ENCODE results near the gene FAIM. TPM values are rescaled to one million over a fixed set of nuclear protein-coding genes. Genes with fewer than 3 reads are reported as not detected.

FAIM gene
- total and polyA plus RNA-seq, 4 donors, result 3.3 to 8.5 (median 5.1) TPM

DNA sequence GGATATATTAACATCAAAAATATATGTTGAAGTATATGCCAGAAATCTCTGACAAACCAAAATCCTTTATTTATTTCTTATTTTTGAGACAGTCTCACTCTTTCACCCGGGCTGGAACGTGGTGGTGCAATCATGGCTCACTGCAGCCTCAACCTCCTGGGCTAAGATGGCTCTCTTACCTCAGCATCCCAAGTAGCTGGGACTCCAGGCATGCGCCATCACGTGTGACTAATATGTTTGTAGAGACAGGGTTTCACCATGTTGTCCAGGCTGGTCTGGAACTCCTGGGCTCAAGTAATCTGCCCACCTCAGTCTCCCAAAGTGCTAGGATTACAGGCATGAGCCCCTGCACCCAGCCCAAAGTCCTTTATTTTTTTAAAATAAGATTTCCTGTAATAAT lies 11.9 kb downstream of the FAIM start (continued):
- TF ChIP-seq, protein P1, sequence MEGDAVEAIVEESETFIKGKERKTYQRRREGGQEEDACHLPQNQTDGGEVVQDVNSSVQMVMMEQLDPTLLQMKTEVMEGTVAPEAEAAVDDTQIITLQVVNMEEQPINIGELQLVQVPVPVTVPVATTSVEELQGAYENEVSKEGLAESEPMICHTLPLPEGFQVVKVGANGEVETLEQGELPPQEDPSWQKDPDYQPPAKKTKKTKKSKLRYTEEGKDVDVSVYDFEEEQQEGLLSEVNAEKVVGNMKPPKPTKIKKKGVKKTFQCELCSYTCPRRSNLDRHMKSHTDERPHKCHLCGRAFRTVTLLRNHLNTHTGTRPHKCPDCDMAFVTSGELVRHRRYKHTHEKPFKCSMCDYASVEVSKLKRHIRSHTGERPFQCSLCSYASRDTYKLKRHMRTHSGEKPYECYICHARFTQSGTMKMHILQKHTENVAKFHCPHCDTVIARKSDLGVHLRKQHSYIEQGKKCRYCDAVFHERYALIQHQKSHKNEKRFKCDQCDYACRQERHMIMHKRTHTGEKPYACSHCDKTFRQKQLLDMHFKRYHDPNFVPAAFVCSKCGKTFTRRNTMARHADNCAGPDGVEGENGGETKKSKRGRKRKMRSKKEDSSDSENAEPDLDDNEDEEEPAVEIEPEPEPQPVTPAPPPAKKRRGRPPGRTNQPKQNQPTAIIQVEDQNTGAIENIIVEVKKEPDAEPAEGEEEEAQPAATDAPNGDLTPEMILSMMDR (IDR thresholded peaks at IDR 0.05; ENCODE audit: low read depth, low read length, missing input control), result no peak
- TF ChIP-seq TAF1 (conservative IDR thresholded peaks at IDR 0.05) (no peak), HNF4A (conservative IDR thresholded peaks at IDR 0.05) (no peak), FOXA2 (IDR thresholded peaks at IDR 0.05) (no peak), FOXA1 (IDR thresholded peaks at IDR 0.05) (no peak), SP1 (IDR thresholded peaks at IDR 0.05) (no peak)

DNA sequence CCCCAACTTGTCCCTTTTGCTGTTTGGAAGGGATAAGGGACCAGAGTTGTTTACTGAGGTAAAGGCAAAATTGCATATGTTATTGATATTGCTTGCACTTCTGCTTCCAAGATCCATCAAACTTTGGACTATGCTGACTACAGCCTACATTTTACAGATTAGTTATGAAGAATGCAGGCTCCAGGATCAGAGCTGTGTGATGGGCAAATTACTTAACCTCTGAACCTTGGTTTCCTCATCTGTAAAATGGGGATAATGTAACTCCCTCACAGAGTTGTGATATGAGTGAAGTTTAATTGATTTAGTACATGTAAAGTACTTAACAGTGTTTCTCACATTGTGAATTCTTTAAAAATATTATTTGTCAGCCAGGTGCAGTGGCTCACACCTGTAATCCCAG lies 15.9 kb downstream of the FAIM start:
- no peak overlapping the region for H3K4me3 ChIP-seq (ENCODE audit: low read depth in 1 of 3, low read length in 3 of 3)
- H3K9me3 ChIP-seq (ENCODE audit: control insufficient read depth in 4 of 4, low read length in 3 of 4), result no peaks in the 10 kb centered on the region
- TF ChIP-seq GABPA (IDR thresholded peaks at IDR 0.05 in 1 of 2, conservative IDR thresholded peaks at IDR 0.05 in 1 of 2) (no peak), RAD21 (IDR thresholded peaks at IDR 0.05) (no peak), FOXA2 (IDR thresholded peaks at IDR 0.05) (no peak), JUND (IDR thresholded peaks at IDR 0.05) (no peak), NR2F2 (IDR thresholded peaks at IDR 0.05) (no peak), EGR1 (IDR thresholded peaks at IDR 0.05; ENCODE audit: low read depth in 2 of 2) (no peak), FOXA1 (IDR thresholded peaks at IDR 0.05) (no peak), RXRA (IDR thresholded peaks at IDR 0.05) (no peak), HNF4A (conservative IDR thresholded peaks at IDR 0.05) (no peak)
- TF ChIP-seq, protein P2, sequence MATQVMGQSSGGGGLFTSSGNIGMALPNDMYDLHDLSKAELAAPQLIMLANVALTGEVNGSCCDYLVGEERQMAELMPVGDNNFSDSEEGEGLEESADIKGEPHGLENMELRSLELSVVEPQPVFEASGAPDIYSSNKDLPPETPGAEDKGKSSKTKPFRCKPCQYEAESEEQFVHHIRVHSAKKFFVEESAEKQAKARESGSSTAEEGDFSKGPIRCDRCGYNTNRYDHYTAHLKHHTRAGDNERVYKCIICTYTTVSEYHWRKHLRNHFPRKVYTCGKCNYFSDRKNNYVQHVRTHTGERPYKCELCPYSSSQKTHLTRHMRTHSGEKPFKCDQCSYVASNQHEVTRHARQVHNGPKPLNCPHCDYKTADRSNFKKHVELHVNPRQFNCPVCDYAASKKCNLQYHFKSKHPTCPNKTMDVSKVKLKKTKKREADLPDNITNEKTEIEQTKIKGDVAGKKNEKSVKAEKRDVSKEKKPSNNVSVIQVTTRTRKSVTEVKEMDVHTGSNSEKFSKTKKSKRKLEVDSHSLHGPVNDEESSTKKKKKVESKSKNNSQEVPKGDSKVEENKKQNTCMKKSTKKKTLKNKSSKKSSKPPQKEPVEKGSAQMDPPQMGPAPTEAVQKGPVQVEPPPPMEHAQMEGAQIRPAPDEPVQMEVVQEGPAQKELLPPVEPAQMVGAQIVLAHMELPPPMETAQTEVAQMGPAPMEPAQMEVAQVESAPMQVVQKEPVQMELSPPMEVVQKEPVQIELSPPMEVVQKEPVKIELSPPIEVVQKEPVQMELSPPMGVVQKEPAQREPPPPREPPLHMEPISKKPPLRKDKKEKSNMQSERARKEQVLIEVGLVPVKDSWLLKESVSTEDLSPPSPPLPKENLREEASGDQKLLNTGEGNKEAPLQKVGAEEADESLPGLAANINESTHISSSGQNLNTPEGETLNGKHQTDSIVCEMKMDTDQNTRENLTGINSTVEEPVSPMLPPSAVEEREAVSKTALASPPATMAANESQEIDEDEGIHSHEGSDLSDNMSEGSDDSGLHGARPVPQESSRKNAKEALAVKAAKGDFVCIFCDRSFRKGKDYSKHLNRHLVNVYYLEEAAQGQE (IDR thresholded peaks at IDR 0.05), result no peak
- TF ChIP-seq, protein P3, sequence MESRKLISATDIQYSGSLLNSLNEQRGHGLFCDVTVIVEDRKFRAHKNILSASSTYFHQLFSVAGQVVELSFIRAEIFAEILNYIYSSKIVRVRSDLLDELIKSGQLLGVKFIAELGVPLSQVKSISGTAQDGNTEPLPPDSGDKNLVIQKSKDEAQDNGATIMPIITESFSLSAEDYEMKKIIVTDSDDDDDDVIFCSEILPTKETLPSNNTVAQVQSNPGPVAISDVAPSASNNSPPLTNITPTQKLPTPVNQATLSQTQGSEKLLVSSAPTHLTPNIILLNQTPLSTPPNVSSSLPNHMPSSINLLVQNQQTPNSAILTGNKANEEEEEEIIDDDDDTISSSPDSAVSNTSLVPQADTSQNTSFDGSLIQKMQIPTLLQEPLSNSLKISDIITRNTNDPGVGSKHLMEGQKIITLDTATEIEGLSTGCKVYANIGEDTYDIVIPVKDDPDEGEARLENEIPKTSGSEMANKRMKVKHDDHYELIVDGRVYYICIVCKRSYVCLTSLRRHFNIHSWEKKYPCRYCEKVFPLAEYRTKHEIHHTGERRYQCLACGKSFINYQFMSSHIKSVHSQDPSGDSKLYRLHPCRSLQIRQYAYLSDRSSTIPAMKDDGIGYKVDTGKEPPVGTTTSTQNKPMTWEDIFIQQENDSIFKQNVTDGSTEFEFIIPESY (IDR thresholded peaks at IDR 0.05), result no peak
- H3K36me3 ChIP-seq (ENCODE audit: control insufficient read depth in 4 of 4, insufficient read depth in 3 of 4, low read depth in 1 of 4, low read length in 3 of 4), result no peaks in the 10 kb centered on the region
- no peaks in the 10 kb centered on the region for H3K4me1 ChIP-seq (ENCODE audit: control insufficient read depth in 4 of 4, insufficient read depth in 4 of 4, low read length in 3 of 4)
- no peaks in the 10 kb centered on the region for H3K27me3 ChIP-seq (ENCODE audit: control insufficient read depth in 4 of 4, insufficient read depth in 4 of 4, low read length in 3 of 4)
- no peak overlapping the region for H3K27ac ChIP-seq (ENCODE audit: low read depth in 1 of 2, low read length in 2 of 2)
- DNase-seq (ENCODE audit: low spot score), result no peak
- no peak overlapping the region for H3K9ac ChIP-seq (ENCODE audit: low read depth in 1 of 2, low read length in 2 of 2)
